SKM-1 treated with dmso at 0.1 percent for 144 hours (cell line): ENCODE measurements around the gene OGA.

Experiments used
- DNase-seq: peaks from one replicate; lab custom pipeline; 2025; ENCODE audit not compliant: unreplicated experiment; lab: John Stamatoyannopoulos, UW

The OGA gene

GRCh38 chr10:101776161-101776817 is 42.0 kb downstream of the OGA start:
- no peak for DNase-seq

DNA sequence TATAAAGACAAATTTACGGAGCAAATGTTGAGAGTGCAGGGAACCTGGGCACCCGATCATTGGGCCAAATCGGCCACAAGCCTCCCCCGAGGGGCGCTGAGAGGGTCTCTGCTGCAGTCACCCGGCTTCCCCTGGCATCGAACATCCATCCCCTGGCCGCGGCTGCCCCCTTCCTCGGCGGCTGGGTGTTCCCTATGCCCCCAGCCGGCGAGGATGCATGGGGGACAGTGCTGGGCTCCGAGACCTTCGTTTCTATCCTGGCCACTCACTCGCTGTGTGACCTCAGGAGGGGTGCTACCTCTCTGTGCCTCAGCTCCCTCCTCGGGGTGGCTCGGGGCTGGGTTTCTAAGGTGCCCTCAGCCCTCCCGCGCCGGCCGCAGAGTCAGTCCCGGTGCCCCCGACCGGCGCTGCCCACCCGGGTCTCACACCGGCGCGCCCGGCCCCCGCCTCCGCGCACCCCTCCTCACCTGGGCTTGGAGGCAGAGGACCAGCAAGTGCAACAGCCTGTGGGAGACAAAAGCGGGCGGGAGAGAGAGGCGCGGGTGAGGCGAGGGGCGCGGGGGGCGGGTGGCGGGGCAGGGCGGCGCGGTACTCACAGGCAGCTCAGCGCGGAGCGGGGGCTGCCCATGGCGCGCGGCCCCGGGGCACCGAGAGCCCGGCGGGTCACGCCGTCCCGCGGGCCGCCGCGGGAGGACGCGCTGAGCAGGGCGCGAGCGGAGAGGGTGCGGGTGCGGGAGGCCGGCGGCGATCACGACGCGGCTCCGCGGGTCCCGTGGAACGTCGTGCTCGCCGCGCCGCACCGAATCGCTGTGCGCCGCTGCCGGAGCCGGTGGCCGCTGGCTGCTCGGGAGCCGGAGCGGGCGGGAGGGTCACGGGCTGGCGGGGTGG is 42.7 kb downstream of the OGA start, which contains the start of gene FGF8:
Gene FGF8 (minus strand): TSS at position 842 of the 888 bp plus-strand sequence. CDS start 214 bp downstream, at position 628.
- no peak for DNase-seq

DNA sequence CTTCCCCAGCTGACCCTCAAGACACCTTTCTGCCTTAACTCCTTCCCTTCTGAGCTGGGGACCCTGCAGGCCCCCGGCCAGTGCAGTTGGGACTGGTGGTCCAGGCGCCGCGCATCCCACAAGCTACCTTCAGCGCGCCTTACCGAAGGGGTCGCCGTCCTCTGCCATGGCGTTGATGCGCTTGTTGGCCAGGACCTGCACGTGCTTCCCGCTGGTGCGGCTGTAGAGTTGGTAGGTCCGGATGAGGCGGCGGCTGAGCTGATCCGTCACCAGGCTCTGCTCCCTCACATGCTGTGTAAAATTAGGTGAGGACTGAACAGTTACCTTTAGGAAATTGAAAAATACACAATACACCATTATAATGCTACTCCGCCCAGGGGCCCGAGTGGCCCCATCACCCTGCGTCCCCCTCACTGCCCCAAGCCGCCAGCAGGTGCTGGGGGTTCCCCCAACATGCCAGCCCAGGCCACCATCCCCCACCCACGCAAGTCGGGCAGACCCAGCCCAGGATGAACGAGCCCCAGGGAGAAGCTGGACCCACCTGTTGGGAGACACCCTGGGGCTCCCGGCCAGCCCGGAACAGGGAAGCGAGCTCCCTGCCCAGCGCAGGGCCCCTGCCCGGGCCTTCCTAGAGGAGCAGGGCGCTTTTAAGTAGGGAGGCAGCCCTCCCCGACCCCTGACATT is 43.5 kb downstream of the OGA start:
- no peak for DNase-seq

DNA sequence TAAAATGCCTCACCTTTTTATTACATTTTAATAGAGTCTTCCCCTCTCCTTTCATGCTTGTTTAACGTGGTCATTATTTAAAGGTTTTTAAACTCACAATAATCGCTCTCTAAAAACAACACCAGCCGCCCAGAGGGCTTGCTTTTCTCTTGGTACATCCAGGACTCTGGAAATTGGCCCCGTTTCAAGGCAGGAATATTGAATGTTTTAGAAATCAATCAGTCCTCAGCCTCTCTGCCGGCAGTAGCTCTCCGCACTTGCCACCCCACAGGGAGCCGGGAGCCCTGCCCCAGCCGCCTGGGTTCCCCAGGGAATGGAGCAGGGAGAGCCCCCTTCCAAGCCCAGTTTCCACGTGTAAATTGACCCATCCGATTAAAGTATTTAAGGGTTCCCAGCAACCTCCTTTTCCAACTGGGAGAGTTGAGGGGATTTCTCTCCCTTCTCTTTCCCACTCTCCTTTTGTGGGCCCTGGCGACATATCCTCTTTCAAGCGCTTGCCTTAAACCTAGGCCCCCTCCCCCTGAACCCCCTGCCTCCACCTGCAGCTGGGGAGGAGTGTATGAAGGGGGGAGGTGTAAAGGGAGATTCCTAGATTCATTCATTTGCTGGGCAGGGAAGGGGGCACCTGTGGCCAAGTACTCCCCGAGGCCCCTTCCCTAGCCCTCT is 44.2 kb downstream of the OGA start:
- DNase-seq: no peak

- no peak for DNase-seq
These were observed 45.1 kb downstream of the OGA start for GRCh38 chr10:101772895-101773761.

- no peak for DNase-seq
These were observed 46.0 kb downstream of the OGA start for GRCh38 chr10:101772017-101772894.

- no peak for DNase-seq
These were observed 46.9 kb downstream of the OGA start for GRCh38 chr10:101771380-101771779.

DNA sequence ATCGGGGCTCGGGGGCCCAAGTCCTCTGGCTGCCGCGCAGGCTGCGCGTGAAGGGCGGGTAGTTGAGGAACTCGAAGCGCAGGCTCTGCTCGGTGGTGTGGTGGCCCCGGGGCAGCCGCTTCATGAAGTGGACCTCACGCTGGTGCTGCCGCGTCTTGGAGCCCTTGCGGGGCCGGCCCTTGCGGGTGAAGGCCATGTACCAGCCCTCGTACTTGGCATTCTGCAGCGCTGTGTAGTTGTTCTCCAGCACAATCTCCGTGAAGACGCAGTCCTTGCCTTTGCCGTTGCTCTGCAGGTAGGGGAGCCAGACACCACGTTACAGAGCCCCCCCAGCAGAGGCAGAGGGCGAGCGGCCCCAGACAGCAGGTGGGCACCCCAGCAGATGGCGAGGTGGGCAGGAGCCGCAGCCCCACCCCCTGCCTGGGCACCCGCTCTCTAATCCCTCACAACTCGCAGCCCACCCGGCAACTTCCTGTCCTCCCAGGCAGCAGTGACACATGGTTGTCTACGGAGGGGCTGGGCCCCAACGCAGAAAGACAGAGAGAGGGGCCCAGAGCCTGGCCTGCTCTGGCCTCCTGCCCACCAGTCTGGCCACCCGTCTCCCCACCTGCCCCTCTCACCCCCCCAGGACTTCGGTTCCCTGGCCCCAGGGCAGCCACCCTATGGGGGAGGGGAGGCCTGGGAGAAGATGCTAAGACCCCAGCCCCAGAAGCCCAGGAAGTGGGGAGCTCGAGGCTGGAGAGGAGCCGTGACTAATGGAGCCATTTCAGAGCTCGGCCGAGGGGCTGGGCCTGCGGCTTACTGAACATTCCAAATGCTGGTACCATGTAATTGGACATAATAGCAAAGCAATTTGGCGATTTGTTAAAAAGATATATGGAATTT is 47.7 kb downstream of the OGA start:
- no peak for DNase-seq

DNA sequence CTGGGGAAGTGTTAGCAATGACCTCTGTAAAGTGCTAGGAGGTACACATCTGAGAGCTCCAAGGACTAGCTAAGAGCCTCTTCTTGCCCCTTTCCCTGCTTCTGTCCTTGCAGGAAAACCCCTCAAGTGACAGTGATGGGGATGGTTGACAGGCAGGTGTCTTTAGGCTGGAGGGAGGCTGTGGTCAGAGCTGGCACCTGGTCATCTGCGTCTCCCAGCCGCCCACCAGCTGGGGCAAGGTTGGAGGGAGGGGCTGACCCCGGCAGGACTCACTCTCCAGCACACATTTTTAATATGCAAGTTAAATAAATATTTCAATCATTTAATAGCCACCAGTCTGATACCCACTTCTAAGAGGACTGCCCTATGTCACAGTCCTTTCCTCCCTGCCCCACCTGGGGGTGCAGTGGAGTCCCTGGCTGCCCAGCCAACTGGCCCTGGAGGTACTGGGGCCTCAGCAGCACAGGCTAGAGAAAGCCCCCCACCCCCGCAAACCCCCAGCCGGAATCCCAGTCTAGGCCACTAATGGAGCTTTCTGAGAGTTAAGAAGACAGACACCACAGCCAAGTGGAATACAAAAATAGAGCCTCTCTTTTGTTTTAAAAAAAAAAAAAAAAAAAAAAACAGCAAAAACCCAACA is 48.6 kb downstream of the OGA start:
- no peak for DNase-seq

DNA sequence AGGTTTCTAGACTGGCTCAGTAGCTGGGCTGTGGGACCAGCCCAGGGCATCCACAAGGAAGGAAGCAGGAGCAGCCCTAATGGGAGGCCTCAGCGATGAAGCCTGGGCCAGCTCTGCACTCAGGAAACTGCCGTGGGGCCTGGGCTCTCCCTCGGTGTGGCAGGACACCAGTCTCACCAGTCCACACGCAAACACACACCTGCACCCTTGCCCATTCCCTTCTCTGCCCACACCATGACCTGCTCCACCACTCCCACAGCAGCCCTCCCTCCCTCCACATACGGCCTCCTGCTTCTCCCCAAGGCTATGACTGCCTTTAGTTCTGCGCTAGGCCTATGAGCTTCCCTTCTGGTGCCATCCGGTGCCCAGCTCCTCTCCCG is 49.5 kb downstream of the OGA start:
- no peak for DNase-seq

GRCh38 chr10:101767966-101768790 is 50.1 kb downstream of the OGA start:
- no peak for DNase-seq

DNA sequence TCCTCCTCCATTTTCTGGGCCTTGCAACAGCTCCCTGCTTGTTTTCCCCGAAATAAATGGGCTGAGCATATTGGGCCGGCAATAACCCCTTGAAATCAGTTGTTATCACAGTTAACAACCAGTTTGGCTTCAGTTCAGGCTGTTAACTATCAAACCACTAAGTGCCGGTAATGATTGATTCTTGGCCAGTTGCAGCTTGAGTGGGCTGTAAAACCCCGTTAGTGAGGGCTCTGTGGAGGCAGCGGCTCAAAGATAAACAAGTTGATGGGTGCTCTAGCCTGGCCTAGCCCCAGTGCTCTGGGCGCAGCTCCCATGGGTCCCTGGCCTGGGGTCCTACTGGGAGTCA is 50.7 kb downstream of the OGA start:
- DNase-seq: no peak

DNA sequence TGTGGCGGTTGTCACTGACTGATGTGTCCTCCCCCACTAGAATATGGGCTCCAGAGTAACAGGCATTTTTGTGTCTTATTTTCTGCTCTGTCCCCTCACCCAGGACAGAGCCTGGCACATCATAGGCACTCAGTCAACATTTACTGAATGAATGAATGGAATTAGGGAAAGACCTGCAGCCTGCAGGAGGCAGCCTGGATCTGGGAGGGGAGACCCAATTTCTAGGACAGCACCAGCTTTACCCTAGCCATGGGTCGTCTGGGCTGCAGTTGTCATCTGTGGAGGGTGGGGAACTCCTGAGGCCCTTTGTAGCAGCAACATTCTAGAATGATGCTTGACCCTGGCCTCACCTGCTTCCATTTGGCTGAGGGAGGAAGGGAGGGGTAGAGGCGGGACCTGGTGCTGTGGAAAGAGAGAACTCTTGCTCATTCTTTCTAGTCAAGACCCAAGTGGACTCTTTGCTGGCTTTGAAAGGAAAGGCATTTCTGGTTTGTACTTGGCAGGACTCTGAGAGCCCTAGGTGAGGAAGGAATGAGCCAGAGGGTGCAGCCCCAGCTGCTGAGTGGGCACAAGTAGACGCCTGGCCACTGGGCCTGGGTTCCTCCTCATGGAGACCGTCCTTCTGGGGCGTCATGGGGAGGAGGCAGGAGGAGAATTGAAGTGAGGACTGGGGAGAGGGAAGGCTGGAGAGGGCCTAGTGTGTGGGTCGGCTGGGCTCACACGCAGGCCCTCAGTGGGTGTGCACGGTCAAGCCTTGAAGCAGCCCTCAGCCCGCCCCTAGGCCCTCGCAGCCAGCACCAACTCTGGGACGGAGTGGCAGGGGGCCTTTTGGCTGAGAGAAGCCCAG is 51.3 kb downstream of the OGA start:
- no peak for DNase-seq

DNA sequence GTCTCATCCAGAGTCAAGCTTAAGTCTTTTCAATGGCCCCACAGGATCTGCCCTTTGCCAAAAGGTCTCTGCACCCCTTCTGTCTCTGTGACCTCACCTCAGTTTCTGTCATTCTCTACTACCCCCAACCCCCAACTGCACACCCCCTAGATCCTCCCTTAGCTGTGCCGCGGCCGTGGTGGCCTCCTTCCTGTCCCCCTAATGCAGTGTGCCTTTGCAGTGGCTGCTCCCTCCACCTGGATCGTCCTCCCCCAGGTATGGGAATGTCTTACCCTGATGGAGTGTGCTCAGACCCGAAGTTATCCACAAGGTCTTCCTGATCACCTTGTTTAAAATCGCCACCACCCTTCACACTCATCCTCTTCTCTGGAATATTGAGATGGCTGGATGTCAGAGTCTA is 51.9 kb downstream of the OGA start:
- no peak for DNase-seq

GRCh38 chr10:101763141-101763846 is 55.0 kb downstream of the OGA start:
- no peak for DNase-seq

GRCh38 chr10:101762736-101763135 is 55.5 kb downstream of the OGA start:
- DNase-seq: no peak
